NCI-H2227 (cell line): ENCODE data around the gene DOC2A.
"Not testable (repeated sequence)": the region's sequence is repeated elsewhere in the genome, so short reads cannot be mapped to it uniquely, and the experiment has no call there.

Source experiments
- DNase-seq: peaks from one replicate; lab custom pipeline; 2025; ENCODE audit not compliant: unreplicated experiment; lab: John Stamatoyannopoulos, UW

Gene DOC2A

GRCh38 chr16:30010844-30011713 lies at the start of gene DOC2A:
Gene DOC2A (minus strand): TSS chr16:30011027. CDS start chr16:30010222, 805 bp downstream.
- peak; percentile 86 for DNase-seq

- no peak for DNase-seq
Observed at GRCh38 chr16:30060346-30060745, 49.5 kb upstream of the DOC2A start.

DNA sequence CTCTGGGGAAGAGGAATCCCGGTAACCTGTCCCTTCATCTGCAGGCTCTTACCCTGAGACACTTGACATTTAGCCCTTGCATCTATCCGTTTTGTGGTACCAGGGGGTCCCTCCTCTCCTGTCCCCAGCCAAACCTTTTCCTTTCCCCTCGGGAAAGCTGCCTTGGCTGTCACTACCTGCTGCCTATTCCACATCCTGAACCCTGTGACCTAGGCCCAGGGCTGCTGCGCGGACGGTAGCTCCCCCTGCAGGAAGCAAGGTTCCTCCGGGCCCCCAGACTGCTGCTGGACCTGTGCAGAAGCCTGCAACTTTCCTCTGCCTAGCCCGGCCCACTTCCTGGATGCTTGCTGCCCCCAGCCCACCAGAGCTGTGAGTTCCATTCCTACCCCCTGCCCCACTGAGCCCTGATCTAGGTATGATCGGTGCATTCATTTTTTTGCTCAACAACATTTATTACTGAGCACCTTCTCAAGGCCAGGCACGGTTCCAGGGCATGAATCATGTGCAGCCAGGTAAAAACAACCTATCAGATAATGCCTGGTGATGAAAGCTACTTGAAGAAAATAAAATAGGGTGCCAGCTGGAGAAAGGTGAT lies 44.2 kb upstream of the DOC2A start:
- DNase-seq: peak; percentile 55

- DNase-seq: no peak
Observed at GRCh38 chr16:30054451-30054850, 43.6 kb upstream of the DOC2A start.

- no peak for DNase-seq
Observed at GRCh38 chr16:30053376-30054015, 42.7 kb upstream of the DOC2A start.

DNA sequence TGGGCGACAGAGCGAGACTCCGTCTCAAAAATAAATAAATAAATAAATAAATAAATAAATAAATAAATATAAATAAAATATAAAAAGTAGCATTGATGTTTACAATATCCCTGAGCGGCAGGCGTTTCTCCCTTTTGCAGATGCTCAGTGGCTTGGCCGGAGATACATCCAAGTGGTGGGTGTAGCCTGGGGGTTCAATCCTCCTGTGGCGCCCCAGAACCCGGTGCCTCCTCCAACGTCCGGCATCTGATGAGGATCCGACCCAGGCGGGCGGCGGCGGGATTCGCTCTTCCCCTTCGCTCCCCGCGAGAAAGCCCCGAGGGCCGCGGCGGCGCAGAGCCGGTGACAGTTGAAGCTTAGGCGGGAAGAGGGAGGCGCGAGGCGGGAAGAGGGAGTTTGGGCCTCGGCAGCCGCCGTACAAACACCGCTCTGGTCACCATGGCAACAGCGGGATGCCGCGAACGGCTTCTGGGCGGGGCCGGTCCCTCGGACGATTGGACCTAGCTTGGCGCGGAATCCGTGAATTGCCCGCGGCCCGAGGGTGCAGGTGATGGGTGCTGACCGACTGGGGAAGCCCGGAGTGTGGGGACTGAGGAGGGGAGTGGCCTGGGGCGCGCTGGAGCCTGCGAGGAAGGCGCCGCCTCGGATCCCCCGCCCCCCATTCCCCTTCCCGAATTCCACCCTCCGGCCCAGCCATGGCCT lies 42.0 kb upstream of the DOC2A start:
- peak; percentile 97 for DNase-seq

- DNase-seq: no peak
Observed at GRCh38 chr16:30051518-30051917, 40.7 kb upstream of the DOC2A start.

- DNase-seq: no peak
Observed at GRCh38 chr16:30049871-30050270, 39.0 kb upstream of the DOC2A start.

DNA sequence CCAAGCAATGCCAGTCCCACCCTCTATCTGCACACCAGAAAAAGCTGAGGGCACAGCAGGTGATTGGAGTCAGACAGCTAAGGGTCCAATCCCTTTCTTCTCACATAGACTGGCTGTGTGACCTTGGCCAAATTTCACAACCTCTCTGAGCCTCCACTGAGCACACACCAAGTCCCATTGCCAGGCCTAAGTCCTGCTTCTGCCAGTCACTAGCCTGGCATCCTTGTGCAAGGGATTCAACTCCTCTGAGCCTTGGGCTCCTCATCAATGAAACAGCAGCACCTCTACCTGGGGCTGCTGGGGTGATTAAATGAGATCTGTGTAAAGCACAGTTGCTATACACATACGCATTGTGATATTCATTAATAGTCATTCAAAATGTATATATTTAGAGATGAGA lies 35.8 kb upstream of the DOC2A start:
- DNase-seq: no peak

GRCh38 chr16:30046178-30046577 lies 35.4 kb upstream of the DOC2A start:
- DNase-seq: no peak

DNA sequence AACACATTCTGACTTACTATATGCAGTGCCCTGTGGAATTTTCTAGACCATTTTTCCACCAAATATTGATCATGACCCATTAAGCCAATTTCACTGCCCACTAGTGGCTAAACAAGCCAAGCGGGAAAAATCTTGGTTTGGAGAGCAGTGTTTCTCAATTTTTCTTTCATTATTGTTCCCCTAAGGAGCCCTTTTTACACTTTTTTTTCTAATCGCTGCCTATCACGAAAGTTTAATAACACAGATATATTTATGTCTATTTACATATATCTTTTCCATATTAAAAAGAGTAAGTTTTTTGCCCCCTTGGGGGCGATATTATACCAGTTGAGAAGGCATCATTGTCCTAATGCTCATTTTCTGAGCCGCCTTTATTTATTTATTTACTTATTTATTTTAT lies 31.0 kb upstream of the DOC2A start:
- DNase-seq: peak; percentile 43

GRCh38 chr16:30040690-30041089 lies 29.9 kb upstream of the DOC2A start:
- not testable (repeated sequence) for DNase-seq

DNA sequence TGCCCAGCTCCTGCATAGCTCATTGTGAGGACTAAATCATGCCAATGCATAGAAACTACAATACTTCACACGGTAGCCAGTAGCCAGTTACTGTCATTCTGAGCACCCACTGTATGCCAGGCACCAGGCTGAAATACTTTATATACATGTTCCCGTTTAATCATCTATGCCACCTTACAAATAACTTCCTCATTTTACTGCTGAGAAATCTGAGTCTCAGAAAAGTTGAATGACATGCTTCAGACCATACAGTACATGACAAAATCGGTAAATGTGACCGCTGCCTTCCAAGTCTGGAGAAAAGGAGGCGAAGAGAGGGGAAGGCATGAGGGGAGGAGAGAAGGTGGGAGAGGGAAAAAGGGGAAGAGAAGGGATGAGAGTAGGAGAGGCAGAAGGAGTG lies 29.4 kb upstream of the DOC2A start:
- DNase-seq: no peak

- DNase-seq: no peak
Observed at GRCh38 chr16:30033270-30033669, 22.4 kb upstream of the DOC2A start.

DNA sequence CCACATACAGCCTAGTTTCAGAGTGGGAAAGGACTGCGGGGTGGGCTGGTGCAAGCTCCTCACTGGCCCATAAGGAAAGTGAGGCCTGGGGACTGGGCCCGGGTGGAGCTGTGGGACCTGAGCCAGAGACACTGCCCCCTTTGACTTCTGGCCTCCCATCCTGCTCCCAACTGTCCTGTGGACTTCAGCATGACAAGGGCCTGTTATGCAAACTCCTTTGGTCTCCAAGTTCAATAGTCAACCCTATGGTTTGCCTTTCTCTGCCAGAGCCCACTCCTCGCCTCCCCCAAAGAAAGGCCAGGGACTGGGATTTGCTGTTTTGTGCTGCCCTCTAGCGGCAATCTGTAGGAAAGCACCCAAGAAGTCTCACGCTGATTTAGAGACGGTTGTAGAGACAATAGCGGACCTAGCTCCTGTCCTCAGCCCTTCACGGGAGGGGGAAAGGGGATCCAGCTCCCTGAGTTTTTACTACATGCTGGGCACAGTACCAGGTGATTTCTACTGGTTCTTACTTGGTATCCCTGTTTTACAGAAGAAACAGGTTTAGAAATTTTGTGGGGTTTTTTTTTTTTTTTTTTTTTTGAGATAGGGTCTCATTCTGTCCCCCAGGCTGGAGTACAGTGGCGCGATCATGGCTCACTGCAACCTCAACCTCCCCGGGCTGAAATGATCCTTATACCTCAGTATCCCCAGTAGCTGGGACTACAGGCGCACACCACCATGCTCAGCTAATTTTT lies 21.4 kb upstream of the DOC2A start:
- peak; percentile 90 for DNase-seq

GRCh38 chr16:30031477-30031918 lies 20.7 kb upstream of the DOC2A start:
- no peak for DNase-seq

GRCh38 chr16:30030841-30031413 lies 20.1 kb upstream of the DOC2A start, which contains the start of gene TLCD3B:
Gene TLCD3B (minus strand): TSS chr16:30031271. CDS start chr16:30030527, 744 bp downstream.
- peak; percentile 67 for DNase-seq

DNA sequence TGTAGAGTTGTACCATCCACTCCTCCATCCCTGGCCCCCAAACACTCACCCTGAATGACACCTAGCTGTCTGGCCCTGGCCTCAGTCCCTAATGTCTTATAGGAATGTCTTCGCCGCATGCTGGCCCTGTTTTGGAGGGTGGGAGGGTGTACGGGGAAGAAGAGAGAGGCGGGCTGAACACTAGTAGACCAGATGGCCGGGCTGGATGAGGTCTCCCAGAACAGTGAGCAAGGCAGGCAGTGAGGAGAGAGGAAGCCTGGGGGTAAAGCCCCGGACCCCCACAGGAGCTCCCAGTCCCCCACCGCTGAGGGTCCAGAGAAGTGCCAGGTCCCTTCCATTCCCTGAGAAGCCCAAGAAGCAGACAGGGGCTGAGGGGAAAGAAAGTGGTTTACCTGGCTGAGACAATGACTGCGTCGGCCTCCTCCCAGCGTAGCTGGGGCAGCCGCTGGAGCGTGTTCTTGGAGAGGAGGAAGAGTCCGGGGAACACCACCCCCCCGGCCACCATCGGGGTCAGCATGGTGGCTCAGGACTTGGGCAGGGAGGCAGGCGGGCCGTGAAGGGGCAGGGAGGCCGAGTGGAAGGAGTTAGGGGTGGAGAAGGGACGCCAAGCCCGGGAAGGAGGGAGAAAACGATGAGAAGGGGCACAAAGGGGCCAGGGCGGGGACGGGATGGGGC lies 19.3 kb upstream of the DOC2A start:
- peak; percentile 30 for DNase-seq

GRCh38 chr16:30028438-30029076 lies 17.7 kb upstream of the DOC2A start:
- DNase-seq: peak; percentile 56
